ENCODE results near the gene MAT2B.
A peak's percentile ranks its signal among the peaks of the same experiment; 100 is the strongest.

GRCh38 chr5:163565931-163566608, 60.7 kb downstream of the MAT2B start:
- peak; percentile 45 for TF ChIP-seq CTCF (IDR thresholded peaks at IDR 0.05)
- TF ChIP-seq ZFX (IDR thresholded peaks at IDR 0.05; ENCODE audit: borderline replicate concordance) = no peak

Data from 22Rv1 (cell line).